Stimulated activated CD4-positive, alpha-beta T cell treated with anti-CD3 and anti-CD28 coated beads, Interleukin-12 subunit alpha, Interleukin-12 subunit beta, amount 100 ng/mL, for 4 hours (primary cell): Measurements from ENCODE around the gene VPS45.
"Not testable (repeated sequence)": the region's sequence is repeated elsewhere in the genome, so short reads cannot be mapped to it uniquely, and the experiment has no call there.

Experiments
- DNase-seq: peaks from one replicate; pipeline ENCODE4 v3.0.0-alpha.2; 2020

Gene VPS45

GRCh38 chr1:150067184-150068108, at the start of gene VPS45:
Gene VPS45 (plus strand): TSS chr1:150067776. CDS start chr1:150067858, 82 bp downstream.
- peak; percentile 76 for DNase-seq

- no peak for DNase-seq
Measured at GRCh38 chr1:150018165-150018564, 49.4 kb upstream of the VPS45 start.

GRCh38 chr1:150020711-150021110, 46.9 kb upstream of the VPS45 start:
- no peak for DNase-seq

DNA sequence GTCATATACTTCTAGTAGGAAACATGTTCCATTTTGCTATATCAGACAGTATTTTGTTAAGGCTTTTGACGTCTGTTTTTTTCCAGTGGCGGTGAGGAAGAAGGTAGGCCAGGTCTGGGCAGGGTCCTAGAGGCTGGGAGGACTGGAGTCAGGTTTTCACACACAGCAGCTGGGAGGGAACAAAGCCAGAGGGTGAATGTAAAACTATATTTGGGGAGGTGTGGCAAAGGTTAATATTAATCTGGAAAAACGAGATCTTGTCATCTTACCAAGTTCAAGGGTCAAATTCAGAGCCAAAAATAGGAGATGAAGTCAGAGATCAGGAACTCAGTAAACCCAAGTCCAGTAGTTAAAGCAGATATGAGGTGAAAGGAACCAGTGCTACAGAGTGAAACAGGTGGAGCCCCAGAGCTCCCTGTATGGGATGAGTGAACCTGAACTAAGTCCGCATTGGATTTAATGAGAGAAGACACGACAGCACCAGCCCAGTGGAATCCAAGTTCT, 46.3 kb upstream of the VPS45 start:
- no peak for DNase-seq

- DNase-seq: no peak
Measured at GRCh38 chr1:150022357-150022756, 45.2 kb upstream of the VPS45 start.

DNA sequence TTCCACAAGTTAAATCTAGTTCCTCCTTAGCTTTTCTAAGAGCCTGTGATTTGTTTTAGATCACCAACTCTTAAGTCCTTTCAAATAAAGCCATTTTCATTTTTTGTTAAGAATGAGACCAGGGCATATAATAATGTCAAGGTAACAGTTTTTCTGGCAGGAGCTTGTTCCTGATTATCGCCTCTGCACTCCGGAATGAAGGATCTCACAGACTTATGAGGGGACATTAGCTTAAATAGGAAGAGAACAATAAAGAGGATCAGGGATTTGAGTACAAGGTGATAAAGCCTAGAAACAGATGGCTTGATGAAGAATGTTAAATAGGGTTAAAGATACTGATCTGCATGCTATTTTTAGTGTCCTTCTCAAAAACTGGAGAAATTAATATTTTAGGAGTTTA, 43.4 kb upstream of the VPS45 start:
- no peak for DNase-seq

- no peak for DNase-seq
Measured at GRCh38 chr1:150028322-150028721, 39.3 kb upstream of the VPS45 start.

- no peak for DNase-seq
Measured at GRCh38 chr1:150034336-150034735, 33.2 kb upstream of the VPS45 start.

- no peak for DNase-seq
Measured at GRCh38 chr1:150049926-150050325, 17.6 kb upstream of the VPS45 start.

GRCh38 chr1:150051089-150051373, 16.5 kb upstream of the VPS45 start:
- no peak for DNase-seq

GRCh38 chr1:150051905-150052412, 15.6 kb upstream of the VPS45 start:
- not testable (repeated sequence) for DNase-seq

- no peak for DNase-seq
Measured at GRCh38 chr1:150053926-150054325, 13.7 kb upstream of the VPS45 start.

DNA sequence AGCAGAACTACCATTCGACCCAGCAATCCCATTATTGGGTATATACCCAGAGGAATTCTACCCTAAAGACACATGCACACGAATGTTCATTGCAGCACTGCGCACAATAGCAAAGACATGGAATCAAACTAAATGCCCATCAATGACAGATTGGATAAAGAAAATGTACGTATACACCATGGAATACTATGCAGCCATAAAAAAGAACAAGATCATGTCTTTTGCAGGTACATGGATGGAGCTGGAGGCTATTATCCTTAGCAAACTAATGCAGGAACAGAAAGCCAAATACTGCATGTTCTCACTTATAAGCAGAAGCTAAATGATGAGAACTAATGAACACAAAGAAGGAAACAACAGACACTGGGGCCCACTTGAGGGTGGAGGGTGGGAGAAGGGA, 12.1 kb upstream of the VPS45 start:
- not testable (repeated sequence) for DNase-seq

GRCh38 chr1:150056407-150056806, 11.2 kb upstream of the VPS45 start:
- no peak for DNase-seq

DNA sequence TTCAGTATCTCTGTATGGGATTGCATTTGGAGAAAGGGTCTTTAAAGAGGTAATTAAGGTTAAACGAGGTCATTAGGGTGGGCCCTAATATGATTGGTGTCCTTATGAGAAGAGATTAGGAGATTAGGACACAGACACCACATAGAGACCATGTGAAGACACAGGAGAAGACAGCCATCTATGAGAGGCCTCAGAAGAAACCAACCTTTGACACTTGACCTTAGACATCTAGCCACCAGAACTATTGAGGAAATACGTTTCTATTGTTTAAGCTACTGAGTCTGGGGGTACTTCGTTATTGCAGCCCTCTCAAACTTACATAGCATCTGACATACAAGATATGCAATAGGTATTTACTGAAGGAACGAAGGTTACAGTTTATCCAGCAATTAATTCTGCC, 7.3 kb upstream of the VPS45 start:
- DNase-seq: no peak

DNA sequence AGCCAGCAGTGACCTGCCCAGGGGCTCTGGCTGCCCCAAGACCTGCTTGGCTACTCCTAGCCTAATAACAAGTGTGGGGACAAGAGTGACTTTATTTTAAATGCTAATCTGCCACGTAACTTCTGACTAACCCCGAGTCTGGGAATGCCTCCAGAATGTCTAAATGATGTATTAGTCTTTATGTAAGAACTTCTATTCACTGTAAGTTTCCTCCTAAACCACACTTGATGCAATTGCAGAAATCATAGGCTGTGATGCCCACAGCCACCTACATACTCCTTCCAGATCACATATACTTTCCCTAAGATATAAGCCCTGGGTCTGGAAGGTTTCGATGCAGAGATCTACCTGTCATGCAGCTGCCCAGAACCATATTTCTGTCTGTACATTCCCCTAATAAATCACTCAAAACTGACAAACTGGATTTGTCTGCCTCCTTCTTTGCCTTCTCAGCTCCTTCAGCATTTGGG, 5.9 kb upstream of the VPS45 start:
- no peak for DNase-seq

- DNase-seq: no peak
Measured at GRCh38 chr1:150062113-150062512, 5.5 kb upstream of the VPS45 start.

DNA sequence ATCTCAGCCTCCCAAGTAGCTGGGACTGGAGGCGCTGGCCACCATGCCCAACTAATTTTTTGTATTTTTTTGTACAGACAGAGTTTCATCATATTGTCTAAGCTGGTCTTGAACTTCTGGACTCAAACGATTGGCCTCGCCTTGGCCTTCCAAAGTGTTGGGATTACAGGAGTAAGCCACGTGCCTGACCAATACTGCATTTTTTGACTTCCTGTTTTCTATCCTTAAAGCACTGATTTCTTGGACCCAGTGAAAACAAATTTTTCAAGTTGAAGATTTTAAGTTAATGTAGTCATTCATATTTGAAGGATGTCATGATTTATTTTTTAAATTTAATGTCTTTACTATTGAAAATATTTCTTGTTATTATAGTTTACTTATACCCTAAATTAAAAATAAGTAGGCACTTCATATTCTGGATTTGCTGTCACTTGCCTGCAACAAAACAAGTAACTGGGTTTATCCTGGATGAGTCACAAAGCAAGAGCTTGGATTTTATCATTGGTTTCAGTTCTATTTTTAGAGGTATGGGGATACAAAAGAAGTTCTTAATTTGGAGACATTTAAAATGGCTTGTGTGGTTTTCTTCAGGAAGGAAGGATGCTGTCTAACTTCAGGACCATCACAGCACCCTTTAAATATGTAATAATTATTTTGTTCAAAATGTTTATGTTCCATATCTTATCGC, 2.2 kb upstream of the VPS45 start:
- no peak for DNase-seq

- no peak for DNase-seq
Measured at GRCh38 chr1:150066328-150066727, 1.2 kb upstream of the VPS45 start.

DNA sequence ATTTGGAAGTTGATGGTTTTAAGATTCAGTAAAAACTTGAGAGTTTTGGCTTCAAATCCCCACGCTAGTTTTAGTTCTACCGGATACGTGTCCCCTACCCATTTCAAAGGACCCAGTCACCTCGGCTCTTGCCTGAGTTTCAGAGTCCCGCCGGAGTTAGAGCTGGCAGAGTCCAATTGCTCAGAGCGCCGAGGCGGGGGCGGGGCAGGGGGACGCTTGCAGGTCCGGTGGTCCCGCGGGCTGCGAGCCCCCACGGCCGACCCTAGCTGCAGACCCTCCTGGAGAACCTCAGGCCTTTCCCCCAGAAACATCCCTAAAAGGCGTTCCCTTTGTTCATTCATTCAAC, 765 bp upstream of the VPS45 start:
- DNase-seq: peak; percentile 30

DNA sequence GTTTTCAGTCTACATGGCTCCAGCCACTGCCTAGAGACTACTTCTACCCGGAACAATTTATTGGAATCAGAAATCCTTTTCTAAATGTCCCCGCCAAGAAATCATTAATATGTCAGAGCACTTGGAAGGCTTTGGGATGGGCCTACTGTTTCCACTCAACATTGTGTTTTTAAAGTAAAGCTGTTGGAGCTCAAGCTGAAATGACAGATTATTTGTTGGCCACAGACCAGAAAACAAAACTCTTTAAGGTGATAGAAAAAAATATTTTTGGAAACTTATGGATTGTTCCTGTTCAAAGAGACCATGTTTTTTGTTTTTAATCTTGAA, 496 bp downstream of the VPS45 start:
- no peak for DNase-seq

DNA sequence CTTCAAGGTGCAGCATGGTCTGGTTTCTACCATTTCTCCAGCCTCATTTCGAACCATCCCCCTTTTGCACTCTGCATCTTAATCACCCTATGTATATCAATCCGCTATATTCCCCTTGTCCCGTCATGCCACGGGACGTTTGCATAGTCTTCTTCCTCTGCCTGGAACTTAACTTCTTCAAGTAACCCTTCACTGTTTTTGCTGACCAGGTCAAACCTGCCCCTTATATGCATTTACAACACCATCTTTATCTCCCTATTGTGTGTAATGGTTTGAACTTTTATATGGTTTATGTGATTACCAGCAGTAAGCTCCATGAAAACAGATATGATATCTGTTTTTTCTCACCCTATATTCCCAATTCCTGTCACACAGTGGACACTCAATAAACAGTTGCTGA, 2.3 kb downstream of the VPS45 start:
- DNase-seq: no peak

GRCh38 chr1:150072959-150073358, 5.4 kb downstream of the VPS45 start:
- DNase-seq: no peak

- DNase-seq: no peak
Measured at GRCh38 chr1:150073516-150073915, 5.9 kb downstream of the VPS45 start.
